CD4-positive, alpha-beta T cell (primary cell): ENCODE results near the gene IL17RC. TPM values are rescaled to one million over a fixed set of nuclear protein-coding genes. Genes with fewer than 3 reads are reported as not detected.
A peak's percentile ranks its signal among the peaks of the same experiment; 100 is the strongest.

Experiments used
- ATAC-seq: fragments of 200-7000 bp; cut with Tn5 transposase; one replicate; pipeline ENCODE4 v1.10.0; 2022; ENCODE audit warnings: mild to moderate bottlenecking; ENCODE audit not compliant: poor library complexity
- CTCF ChIA-PET: fragments of 350-600 bp; sonication (Branson Sonifier 250); formaldehyde crosslinking; loops from one replicate; lab custom pipeline; 2021; ENCODE audit warnings: antibody characterized with exemption, inconsistent platforms; lab: Charles Lee
- POLR2A ChIA-PET: fragments of 350-600 bp; sonication (Branson Sonifier 250); formaldehyde crosslinking; loops from one replicate; lab custom pipeline; 2021; ENCODE audit warnings: antibody characterized with exemption, inconsistent platforms; lab: Charles Lee
- DNase-seq, 14 experiments: peaks; one replicate each; pipeline ENCODE4 v3.0.0-alpha.2; 2013 to 2020; ENCODE audit warnings: mixed read lengths in 2 of 14
- H3K27ac ChIP-seq, 2 donors: one replicate each; pipeline versions ENCODE4 v1.5.1 to v1.7.0; 2013; ENCODE audit warnings: low read length in 2 of 2, low read depth in 1 of 2, mild to moderate bottlenecking in 1 of 2
- H3K27me3 ChIP-seq, 2 experiments: 1 replicate in 1 of 2; 2 replicates in 1 of 2; pipeline versions ENCODE4 v1.6.1 to v1.7.0; 2013; ENCODE audit warnings: low read length in 2 of 2, control low read depth in 1 of 2, mild to moderate bottlenecking in 1 of 2, moderate library complexity in 1 of 2; ENCODE audit not compliant: insufficient read depth in 2 of 2, control insufficient read depth in 1 of 2
- H3K36me3 ChIP-seq: one replicate; pipeline ENCODE4 v1.6.1; 2013; ENCODE audit warnings: low read length, control low read depth; ENCODE audit not compliant: insufficient read depth
- H3K4me1 ChIP-seq: one replicate; pipeline ENCODE4 v1.6.1; 2013; ENCODE audit warnings: low read length, control low read depth; ENCODE audit not compliant: insufficient read depth
- H3K4me3 ChIP-seq: one replicate; pipeline ENCODE4 v1.5.1; 2013; ENCODE audit warnings: mild to moderate bottlenecking, low read length, moderate library complexity
- H3K9me3 ChIP-seq, 2 experiments: 1 replicate in 1 of 2; 2 replicates in 1 of 2; pipeline versions ENCODE4 v1.6.1 to v1.7.0; 2013; ENCODE audit warnings: low read length in 2 of 2, mild to moderate bottlenecking in 2 of 2, control low read depth in 1 of 2, moderate library complexity in 1 of 2; ENCODE audit not compliant: control insufficient read depth in 1 of 2, insufficient read depth in 1 of 2
- H3K27ac Mint-ChIP-seq: one replicate; pipeline ENCODE4 v1.8.0; 2020; ENCODE audit warnings: mixed read lengths
- H3K27me3 Mint-ChIP-seq: one replicate; pipeline ENCODE4 v1.8.0; 2021; ENCODE audit warnings: mixed read lengths
- H3K36me3 Mint-ChIP-seq: one replicate; pipeline ENCODE4 v1.8.0; 2021; ENCODE audit warnings: low read depth, mixed read lengths
- H3K4me1 Mint-ChIP-seq: one replicate; pipeline ENCODE4 v1.8.0; 2021; ENCODE audit warnings: low read depth, mixed read lengths
- H3K4me3 Mint-ChIP-seq: one replicate; pipeline ENCODE4 v1.8.0; 2020; ENCODE audit warnings: mild to moderate bottlenecking, mixed read lengths
- H3K9me3 Mint-ChIP-seq: one replicate; pipeline ENCODE4 v1.8.0; 2020; ENCODE audit warnings: mixed read lengths
- CTCF ChIP-seq: fragments of 200-600 bp; IDR thresholded peaks from one replicate; pipeline ENCODE4 v1.8.0; 2022; ENCODE audit warnings: antibody characterized with exemption, mild to moderate bottlenecking
- intact Hi-C, 2 experiments: fragments of 100-400 bp; cut with DNase I in 1 of 2; cut with micrococcal nuclease in 1 of 2; formaldehyde crosslinking; loops; one replicate each; pipeline versions ENCODE4 v1.15.1 to v1.9.0; 2023 to 2025; cut with DNase I, micrococcal nuclease
- total RNA-seq, 174 experiments: library from RNA in 2 of 174; stranded (reverse) in 2 of 174; gene quantifications; one replicate each; pipeline ENCODE4 v1.2.3 and lab custom pipeline; 2021 to 2026

The IL17RC gene
- total RNA-seq, 2 experiments from 2014 or later, result 0.42 to 0.88 TPM

- Mint-ChIP-seq H3K36me3 (peaks cover 37% of the 10 kb centered on the region), H3K4me1 (peaks cover 65% of the 10 kb centered on the region), H3K27me3 (no peaks in the 10 kb centered on the region), H3K27ac (peak overlapping the region; percentile 99), H3K9me3 (no peaks in the 10 kb centered on the region), H3K4me3 (peak overlapping the region; percentile 99)
- ChIA-PET CTCF (interaction anchor here (1.9 kb wide), 1 partner anchor 17 kb away, joined by 4 read pairs; the partner anchor contains the start of gene PRRT3), POLR2A (interaction anchor here (0.7 to 5.1 kb wide), 5 partner anchors 12 to 53 kb away, joined by 3 to 86 read pairs (median 18); partner anchors contain the start of genes JAGN1 and PRRT3)
- peaks cover 45% of the 10 kb centered on the region for H3K4me1 ChIP-seq
- H3K27ac ChIP-seq, result no peak overlapping the region
- no peak overlapping the region for H3K4me3 ChIP-seq
- DNase-seq (no peak), ATAC-seq (no peak)
- no peaks in the 10 kb centered on the region for H3K9me3 ChIP-seq
- intact Hi-C loops, result loop anchor here (2.0 to 10.0 kb wide), 7 partner anchors 52 to 538 kb away; partner anchors contain the start of genes EMC3 (in 1 of the 2), RPUSD3 (in 1 of the 2), SEC13 (in 1 of the 2) and SETD5 (in 1 of the 2)
- peaks cover 27% of the 10 kb centered on the region for H3K36me3 ChIP-seq
- no peaks in the 10 kb centered on the region for H3K27me3 ChIP-seq
- TF ChIP-seq CTCF, result no peak
Observed at GRCh38 chr3:9934993-9935392, 18.1 kb downstream of the IL17RC start.

- H3K4me1 Mint-ChIP-seq, result peaks cover 57% of the 10 kb centered on the region
- H3K4me3 Mint-ChIP-seq, result no peak overlapping the region
- no peaks in the 10 kb centered on the region for H3K9me3 Mint-ChIP-seq
- no peak for DNase-seq
- no peak for TF ChIP-seq CTCF
- intact Hi-C loops, result loop anchor here (2.0 to 10.0 kb wide), 3 partner anchors 51 to 349 kb away; partner anchors contain the start of genes EMC3 (in 1 of the 2) and VHL (in 1 of the 2)
- Histone ChIP-seq H3K4me1 (peaks cover 45% of the 10 kb centered on the region), H3K4me3 (no peak overlapping the region), H3K9me3 (no peaks in the 10 kb centered on the region), H3K36me3 (peaks cover 30% of the 10 kb centered on the region), H3K27ac (no peak overlapping the region), H3K27me3 (no peaks in the 10 kb centered on the region)
- no peaks in the 10 kb centered on the region for H3K27me3 Mint-ChIP-seq
- ChIA-PET CTCF (interaction anchor here (1.9 kb wide), 1 partner anchor 15 kb away, joined by 4 read pairs; the partner anchor contains the start of gene PRRT3), POLR2A (interaction anchor here (4.1 to 5.1 kb wide), 2 partner anchors 11 to 15 kb away, joined by 66 to 86 read pairs; partner anchors contain the start of gene PRRT3)
- H3K27ac Mint-ChIP-seq, result peak overlapping the region; percentile 99
- ATAC-seq, result no peak
- H3K36me3 Mint-ChIP-seq, result peaks cover 38% of the 10 kb centered on the region
Observed at GRCh38 chr3:9935966-9936510, 19.1 kb downstream of the IL17RC start.

GRCh38 chr3:9937486-9938238 is 20.8 kb downstream of the IL17RC start:
- Mint-ChIP-seq H3K4me1 (peaks cover 44% of the 10 kb centered on the region), H3K4me3 (no peak overlapping the region), H3K27me3 (no peaks in the 10 kb centered on the region), H3K27ac (no peak overlapping the region), H3K36me3 (peaks cover 50% of the 10 kb centered on the region), H3K9me3 (no peaks in the 10 kb centered on the region)
- H3K4me3 ChIP-seq, result no peak overlapping the region
- H3K9me3 ChIP-seq, result no peaks in the 10 kb centered on the region
- intact Hi-C loops, result loop anchor here in 1 of 2 experiments (10.0 kb wide), 2 partner anchors 207 to 347 kb away; partner anchors contain the start of gene VHL
- DNase-seq (no peak), ATAC-seq (no peak)
- peaks cover 33% of the 10 kb centered on the region for H3K4me1 ChIP-seq
- H3K27ac ChIP-seq, result no peak overlapping the region
- CTCF ChIA-PET, result no interaction called here
- H3K36me3 ChIP-seq, result peaks cover 36% of the 10 kb centered on the region
- H3K27me3 ChIP-seq, result no peaks in the 10 kb centered on the region
- TF ChIP-seq CTCF, result no peak
- POLR2A ChIA-PET, result interaction anchor here (0.8 kb wide), 1 partner anchor 129 kb away, joined by 3 read pairs; no protein-coding TSS in a partner anchor
